Mesendoderm (in vitro differentiated cells): ENCODE results near the gene CFAP100.
A peak's percentile ranks its signal among the peaks of the same experiment; 100 is the strongest.

Source experiments
- DNase-seq: peaks from one replicate; pipeline ENCODE4 v3.0.0; 2013
- H2AK5ac ChIP-seq: 2 replicates; pipeline ENCODE4 v1.6.1; 2013; ENCODE audit warnings: low read length, inconsistent platforms
- H2BK120ac ChIP-seq: 2 replicates; pipeline ENCODE4 v1.6.1; 2013; ENCODE audit warnings: low read depth, mild to moderate bottlenecking, low read length, moderate library complexity, mixed read lengths
- H2BK15ac ChIP-seq: replicated peaks from 2 replicates; pipeline ENCODE4 v1.6.1; 2013; ENCODE audit warnings: low read depth, mild to moderate bottlenecking, moderate library complexity
- H2BK5ac ChIP-seq: 2 replicates; pipeline ENCODE4 v1.6.1; 2013; ENCODE audit warnings: low read length, inconsistent platforms
- H3K18ac ChIP-seq: 2 replicates; pipeline ENCODE4 v1.6.1; 2013; ENCODE audit warnings: mild to moderate bottlenecking, low read length, mixed read lengths
- H3K23ac ChIP-seq: one replicate; pipeline ENCODE4 v1.6.1; 2013; ENCODE audit warnings: low read length
- H3K27ac ChIP-seq: 2 replicates; pipeline ENCODE4 v1.5.1; 2013; ENCODE audit warnings: low read depth, mild to moderate bottlenecking, inconsistent platforms, low read length, moderate library complexity
- H3K27me3 ChIP-seq: 2 replicates; pipeline ENCODE4 v1.6.1; 2013; ENCODE audit warnings: low read length, control low read depth, mild to moderate bottlenecking, inconsistent platforms; ENCODE audit not compliant: insufficient read depth, poor library complexity
- H3K36me3 ChIP-seq: 2 replicates; pipeline ENCODE4 v1.6.1; 2013; ENCODE audit warnings: low read length, inconsistent platforms; ENCODE audit not compliant: control insufficient read depth, insufficient read depth
- H3K4ac ChIP-seq: one replicate; pipeline ENCODE4 v1.6.1; 2013; ENCODE audit warnings: low read depth, mild to moderate bottlenecking, low read length, moderate library complexity
- H3K4me1 ChIP-seq: 2 replicates; pipeline ENCODE4 v1.6.1; 2013; ENCODE audit warnings: low read depth, low read length, inconsistent platforms; ENCODE audit not compliant: control insufficient read depth
- H3K4me2 ChIP-seq: 2 replicates; pipeline ENCODE4 v1.6.1; 2013; ENCODE audit warnings: low read length
- H3K4me3 ChIP-seq: 2 replicates; pipeline ENCODE4 v1.5.1; 2013; ENCODE audit warnings: mild to moderate bottlenecking, low read length
- H3K56ac ChIP-seq: one replicate; pipeline ENCODE4 v1.6.1; 2013; ENCODE audit warnings: low read length
- H3K79me1 ChIP-seq: 2 replicates; pipeline ENCODE4 v1.6.1; 2013; ENCODE audit warnings: low read length, inconsistent platforms
- H3K79me2 ChIP-seq: 2 replicates; pipeline ENCODE4 v1.6.1; 2013; ENCODE audit warnings: mild to moderate bottlenecking, low read length; ENCODE audit not compliant: control insufficient read depth, insufficient read depth
- H3K9ac ChIP-seq: 2 replicates; pipeline ENCODE4 v1.6.1; 2013; ENCODE audit warnings: low read length, inconsistent platforms
- H4K5ac ChIP-seq: one replicate; pipeline ENCODE4 v1.6.1; 2013; ENCODE audit warnings: low read length
- H4K8ac ChIP-seq: one replicate; pipeline ENCODE4 v1.6.1; 2013; ENCODE audit warnings: low read depth, mild to moderate bottlenecking, control low read depth, low read length, moderate library complexity
- WGBS: extraction: QIAGEN DNeasy Blood & Tissue Kit; methylation state at CpG from one replicate; pipeline ENCODE4 v1.1.7; 2013; ENCODE audit warnings: low lambda C conversion rate, missing lambda C conversion rate; ENCODE audit not compliant: insufficient coverage; ENCODE audit errors: extremely low coverage; 5-methylcytosine and 5-hydroxymethylcytosine counted together

Gene CFAP100

GRCh38 chr3:126365351-126366277 lies 29.1 kb upstream of the CFAP100 start:
- no peak overlapping the region for H3K56ac ChIP-seq
- no peak overlapping the region for H3K4me3 ChIP-seq
- H2BK15ac ChIP-seq, result no peak overlapping the region
- H3K79me2 ChIP-seq, result no peaks in the 10 kb centered on the region
- no peak overlapping the region for H3K9ac ChIP-seq
- no peak overlapping the region for H2AK5ac ChIP-seq
- no peak for DNase-seq
- peak overlapping the region; percentile 56 for H3K23ac ChIP-seq
- H3K79me1 ChIP-seq, result no peaks in the 10 kb centered on the region
- H3K27me3 ChIP-seq, result no peaks in the 10 kb centered on the region
- no CpG with 5 or more reads among the region's 11 CpGs for WGBS
- no peak overlapping the region for H3K27ac ChIP-seq
- no peak overlapping the region for H2BK5ac ChIP-seq
- H3K4me2 ChIP-seq, result no peak overlapping the region
- no peaks in the 10 kb centered on the region for H3K36me3 ChIP-seq
- H4K8ac ChIP-seq, result no peak overlapping the region
- no peak overlapping the region for H3K18ac ChIP-seq
- no peak overlapping the region for H3K4ac ChIP-seq
- no peaks in the 10 kb centered on the region for H3K4me1 ChIP-seq
- H4K5ac ChIP-seq, result no peak overlapping the region
- no peak overlapping the region for H2BK120ac ChIP-seq

GRCh38 chr3:126367316-126367805 lies 27.3 kb upstream of the CFAP100 start:
- Histone ChIP-seq H4K5ac (no peak overlapping the region), H3K23ac (no peak overlapping the region), H2BK15ac (no peak overlapping the region), H3K56ac (no peak overlapping the region), H2AK5ac (no peak overlapping the region), H3K36me3 (no peaks in the 10 kb centered on the region), H3K18ac (no peak overlapping the region), H2BK120ac (no peak overlapping the region), H3K4me1 (no peaks in the 10 kb centered on the region), H3K9ac (no peak overlapping the region), H3K27ac (no peak overlapping the region), H3K79me2 (no peaks in the 10 kb centered on the region), H4K8ac (no peak overlapping the region), H3K79me1 (no peaks in the 10 kb centered on the region), H3K27me3 (no peaks in the 10 kb centered on the region), H3K4ac (no peak overlapping the region), H3K4me3 (no peak overlapping the region), H3K4me2 (no peak overlapping the region), H2BK5ac (no peak overlapping the region)
- no peak for DNase-seq
- WGBS, result no CpG with 5 or more reads among the region's 6 CpGs

GRCh38 chr3:126369490-126369889 lies 25.2 kb upstream of the CFAP100 start:
- Histone ChIP-seq H3K4me3 (no peak overlapping the region), H3K56ac (no peak overlapping the region), H4K5ac (no peak overlapping the region), H3K18ac (no peak overlapping the region), H3K36me3 (no peaks in the 10 kb centered on the region), H2AK5ac (no peak overlapping the region), H3K27me3 (no peaks in the 10 kb centered on the region), H3K27ac (no peak overlapping the region), H4K8ac (no peak overlapping the region), H2BK15ac (no peak overlapping the region), H3K4ac (no peak overlapping the region), H3K4me1 (no peaks in the 10 kb centered on the region), H3K23ac (no peak overlapping the region), H3K9ac (no peak overlapping the region), H2BK120ac (no peak overlapping the region), H2BK5ac (no peak overlapping the region), H3K79me1 (no peaks in the 10 kb centered on the region), H3K4me2 (no peak overlapping the region), H3K79me2 (no peaks in the 10 kb centered on the region)
- no peak for DNase-seq
- WGBS, result no CpG with 5 or more reads among the region's 2 CpGs

GRCh38 chr3:126370055-126370454 lies 24.7 kb upstream of the CFAP100 start:
- no CpG with 5 or more reads among the region's 4 CpGs for WGBS

GRCh38 chr3:126370606-126371005 lies 24.1 kb upstream of the CFAP100 start:
- Histone ChIP-seq H3K4me1 (no peaks in the 10 kb centered on the region), H3K79me1 (no peaks in the 10 kb centered on the region), H3K23ac (no peak overlapping the region), H3K79me2 (no peaks in the 10 kb centered on the region), H3K18ac (no peak overlapping the region), H4K8ac (no peak overlapping the region), H3K4ac (no peak overlapping the region), H2BK15ac (no peak overlapping the region), H3K56ac (no peak overlapping the region), H3K27me3 (no peaks in the 10 kb centered on the region), H2BK120ac (no peak overlapping the region), H3K4me2 (no peak overlapping the region), H2AK5ac (no peak overlapping the region), H3K9ac (no peak overlapping the region), H4K5ac (no peak overlapping the region), H2BK5ac (no peak overlapping the region), H3K36me3 (no peaks in the 10 kb centered on the region), H3K27ac (no peak overlapping the region), H3K4me3 (no peak overlapping the region)
- no peak for DNase-seq
- WGBS, result no CpG with 5 or more reads among the region's 7 CpGs

More at GRCh38 chr3:126370055-126370454, 24.7 kb upstream of the CFAP100 start:
- no peak overlapping the region for H2BK15ac ChIP-seq
- no peak overlapping the region for H3K4me2 ChIP-seq
- no peak for DNase-seq
- H3K56ac ChIP-seq, result no peak overlapping the region
- H3K27me3 ChIP-seq, result no peaks in the 10 kb centered on the region
- no peaks in the 10 kb centered on the region for H3K79me1 ChIP-seq
- no peak overlapping the region for H3K18ac ChIP-seq
- H3K9ac ChIP-seq, result no peak overlapping the region
- H3K79me2 ChIP-seq, result no peaks in the 10 kb centered on the region
- no peak overlapping the region for H2BK5ac ChIP-seq
- no peak overlapping the region for H3K23ac ChIP-seq
- no peaks in the 10 kb centered on the region for H3K4me1 ChIP-seq
- H2AK5ac ChIP-seq, result no peak overlapping the region
- H2BK120ac ChIP-seq, result no peak overlapping the region
- no peak overlapping the region for H3K4ac ChIP-seq
- H3K27ac ChIP-seq, result no peak overlapping the region
- no peaks in the 10 kb centered on the region for H3K36me3 ChIP-seq
- no peak overlapping the region for H4K8ac ChIP-seq
- no peak overlapping the region for H4K5ac ChIP-seq
- no peak overlapping the region for H3K4me3 ChIP-seq
